DMS79 (cell line): ENCODE results near the gene LHX1.

ENCODE experiments used
- DNase-seq: peaks from one replicate; lab custom pipeline; 2025; lab: John Stamatoyannopoulos, UW

LHX1 gene

DNA sequence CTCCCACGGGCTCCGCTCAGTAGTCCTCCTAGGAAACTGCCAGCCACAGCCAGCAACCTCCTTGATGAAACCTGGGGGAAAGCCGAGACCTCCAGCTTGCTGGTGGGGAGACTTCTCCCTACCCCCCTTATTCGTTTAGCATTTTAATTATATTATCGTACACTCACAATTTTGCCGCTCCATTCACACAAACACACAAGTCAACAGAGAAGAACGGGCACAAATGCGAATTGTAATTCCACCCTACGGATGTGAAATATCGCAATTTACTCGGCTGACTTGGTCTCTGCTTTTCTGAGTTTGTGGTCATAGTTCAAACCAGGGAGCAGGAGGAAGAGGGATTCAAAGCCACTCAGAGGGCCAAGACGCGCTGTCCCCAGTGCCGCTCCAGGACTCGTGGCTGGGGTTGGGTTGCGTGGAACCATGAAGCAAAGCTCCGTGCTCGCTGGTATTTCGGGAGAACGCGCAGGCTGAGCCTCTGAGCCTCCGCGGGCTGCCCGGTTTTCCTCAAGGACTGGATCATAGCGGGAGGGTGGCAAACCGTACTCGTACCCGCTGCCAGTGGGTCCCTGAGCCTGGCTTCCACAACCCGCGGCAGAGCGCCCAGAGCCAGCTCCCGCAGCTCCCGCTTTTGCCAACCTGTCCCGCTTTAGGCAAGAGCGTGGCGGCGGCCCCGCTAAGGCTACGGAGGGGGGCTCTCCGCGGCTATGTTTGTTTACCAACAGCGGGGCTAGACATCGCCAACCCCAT lies 2.0 kb downstream of the LHX1 start:
- no peak for DNase-seq

DNA sequence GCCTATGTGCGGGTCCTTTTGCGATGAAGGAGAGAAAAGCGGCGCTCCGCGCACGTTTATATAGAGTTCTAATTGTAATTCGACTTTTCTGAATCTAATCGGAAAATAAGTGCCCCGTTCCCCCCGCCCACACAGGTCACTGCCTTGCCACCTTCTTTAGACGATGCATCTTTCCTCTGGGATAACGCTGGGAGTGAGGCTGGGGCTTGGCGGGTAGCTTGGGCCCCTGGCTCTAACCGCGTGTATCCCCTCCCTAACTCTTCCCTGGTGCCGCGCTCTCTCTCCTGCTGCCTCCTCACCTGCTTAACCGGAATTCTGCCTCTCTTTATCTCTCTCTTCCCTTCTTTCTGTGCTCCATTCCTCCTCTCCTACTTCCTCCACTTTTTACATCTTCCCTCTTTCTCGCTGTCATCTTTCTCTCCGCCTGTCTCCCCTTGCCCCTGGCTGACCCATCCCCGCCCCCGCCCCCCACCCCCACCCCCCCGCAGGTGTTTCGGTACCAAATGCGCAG lies 2.6 kb downstream of the LHX1 start:
- DNase-seq, result no peak

GRCh38 chr17:36940313-36941264 lies 3.3 kb downstream of the LHX1 start:
- DNase-seq, result no peak

DNA sequence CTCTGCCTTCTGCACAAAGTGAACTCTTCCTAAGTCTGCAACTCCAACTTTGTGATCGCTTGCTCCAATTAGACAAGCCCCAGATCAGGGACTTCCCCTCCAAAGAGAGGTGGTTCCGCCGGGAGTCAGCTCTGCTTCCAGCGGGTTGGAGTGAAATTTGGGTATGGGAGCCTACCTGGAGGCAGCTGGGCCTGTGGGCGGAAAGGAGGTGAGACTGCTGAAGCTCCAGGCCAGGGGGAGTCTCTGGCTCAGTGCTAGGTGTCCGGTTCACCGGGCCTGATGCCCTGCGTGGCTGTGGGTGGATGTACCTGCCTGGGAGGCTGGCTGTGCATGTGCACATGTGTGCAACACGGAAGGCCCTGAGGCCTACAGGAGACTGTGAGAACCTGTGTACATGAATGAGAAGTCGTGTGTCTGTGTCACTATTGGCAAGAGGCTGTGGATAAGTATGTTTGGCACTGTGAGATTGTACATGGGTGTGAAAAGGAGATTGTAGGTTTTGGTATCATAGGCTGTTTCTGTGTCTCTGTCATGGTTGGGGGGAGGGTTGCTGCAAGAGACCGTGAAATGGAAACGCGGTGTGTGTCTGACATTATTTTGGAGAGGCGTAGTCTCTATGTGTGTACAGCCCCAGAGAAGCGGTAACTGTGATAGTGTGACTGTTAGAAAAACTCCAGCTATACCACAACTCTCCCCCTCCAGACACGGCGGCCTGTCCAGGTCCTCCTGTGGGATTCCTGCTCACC lies 4.2 kb downstream of the LHX1 start:
- no peak for DNase-seq

DNA sequence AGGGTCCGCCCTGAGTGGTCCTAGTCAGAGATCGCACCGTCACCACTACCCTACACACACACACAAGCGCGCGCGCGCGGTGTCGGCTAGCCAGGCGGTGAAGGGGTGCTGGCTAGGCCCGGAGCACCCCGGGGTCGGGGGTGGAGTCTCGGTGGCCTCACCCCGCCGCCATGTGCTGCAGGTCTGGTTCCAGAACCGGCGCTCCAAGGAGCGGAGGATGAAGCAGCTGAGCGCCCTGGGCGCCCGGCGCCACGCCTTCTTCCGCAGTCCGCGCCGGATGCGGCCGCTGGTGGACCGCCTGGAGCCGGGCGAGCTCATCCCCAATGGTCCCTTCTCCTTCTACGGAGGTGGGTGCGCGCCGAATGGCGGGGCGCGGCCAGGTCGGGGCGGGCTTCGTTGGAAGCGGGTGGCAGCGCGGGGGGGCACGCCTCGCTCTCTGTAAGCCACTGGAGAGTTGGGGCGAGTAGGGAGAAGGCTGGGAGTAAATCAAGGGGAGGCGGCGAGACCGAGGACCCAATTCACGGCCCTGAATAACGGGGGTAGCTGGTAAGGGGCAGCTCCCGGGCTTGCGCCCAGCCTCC lies 4.8 kb downstream of the LHX1 start:
- DNase-seq, result no peak

DNA sequence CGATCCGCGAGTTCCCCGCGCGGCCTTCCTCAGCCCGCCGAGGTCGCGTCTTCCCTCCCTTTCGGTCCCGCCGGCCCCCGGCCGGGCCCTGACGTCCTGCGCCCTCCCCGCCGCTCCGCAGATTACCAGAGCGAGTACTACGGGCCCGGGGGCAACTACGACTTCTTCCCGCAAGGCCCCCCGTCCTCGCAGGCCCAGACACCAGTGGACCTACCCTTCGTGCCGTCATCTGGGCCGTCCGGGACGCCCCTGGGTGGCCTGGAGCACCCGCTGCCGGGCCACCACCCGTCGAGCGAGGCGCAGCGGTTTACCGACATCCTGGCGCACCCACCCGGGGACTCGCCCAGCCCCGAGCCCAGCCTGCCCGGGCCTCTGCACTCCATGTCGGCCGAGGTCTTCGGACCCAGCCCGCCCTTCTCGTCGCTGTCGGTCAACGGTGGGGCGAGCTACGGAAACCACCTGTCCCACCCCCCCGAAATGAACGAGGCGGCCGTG lies 5.4 kb downstream of the LHX1 start:
- DNase-seq, result no peak

- DNase-seq, result no peak
These were observed 6.2 kb downstream of the LHX1 start for GRCh38 chr17:36943250-36944191.

DNA sequence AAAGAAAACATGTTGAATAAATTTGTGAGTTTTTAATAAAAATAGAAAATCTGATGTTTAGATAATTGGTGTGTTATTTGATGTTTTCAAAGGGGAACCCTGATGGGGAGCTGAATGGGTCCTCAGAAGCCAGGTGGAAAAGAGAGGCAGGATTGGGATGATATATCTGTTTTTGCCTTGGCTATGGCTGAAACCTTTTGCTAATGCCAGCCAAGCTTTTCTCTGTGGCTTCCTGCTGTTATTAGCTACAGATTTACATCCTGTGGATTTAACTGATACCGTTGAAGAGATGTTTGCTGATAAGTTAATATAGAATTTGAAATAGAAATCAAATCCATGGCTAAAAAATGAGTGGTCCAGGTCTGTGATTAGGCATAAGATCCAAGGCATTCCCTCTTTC lies 7.3 kb downstream of the LHX1 start:
- DNase-seq, result no peak

DNA sequence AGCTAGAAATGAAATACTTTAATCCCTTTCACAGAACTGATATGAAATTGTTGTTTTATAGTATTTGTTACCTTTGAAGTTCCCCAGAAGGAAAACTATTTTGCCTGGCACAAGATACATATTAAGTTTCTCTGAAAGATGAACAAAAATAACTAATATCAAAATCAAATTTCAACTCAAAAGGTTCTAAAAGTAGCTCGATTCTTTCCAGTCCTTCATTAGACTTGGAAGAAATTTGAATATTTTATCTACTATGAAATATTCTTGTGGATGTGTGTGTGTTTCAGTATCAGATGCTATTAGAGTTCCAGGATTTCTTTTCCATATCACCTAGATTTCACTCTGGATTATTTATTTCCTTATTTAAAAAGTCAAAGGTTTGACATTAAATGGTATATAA lies 7.9 kb downstream of the LHX1 start:
- no peak for DNase-seq

GRCh38 chr17:36945959-36946725 lies 8.9 kb downstream of the LHX1 start:
- no peak for DNase-seq

DNA sequence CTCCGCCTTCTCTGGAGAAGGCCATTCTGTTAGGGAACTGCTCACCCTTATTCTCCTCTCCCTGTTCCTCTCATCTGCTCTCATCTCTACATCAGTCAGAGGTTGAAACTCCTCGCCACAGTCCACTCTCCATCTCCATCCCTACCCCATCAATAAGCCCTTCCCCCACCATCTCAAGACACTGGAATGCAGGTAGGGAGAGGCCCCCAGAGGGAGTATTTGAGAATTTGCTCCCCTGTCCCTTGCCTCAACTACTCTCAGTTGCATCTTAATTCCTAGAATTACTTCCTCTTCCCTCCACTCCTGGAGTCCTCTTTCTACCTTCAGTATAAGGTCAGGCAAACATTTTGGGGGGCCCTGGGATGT lies 9.4 kb downstream of the LHX1 start:
- DNase-seq, result no peak

GRCh38 chr17:36947922-36948716 lies 10.8 kb downstream of the LHX1 start:
- no peak for DNase-seq

DNA sequence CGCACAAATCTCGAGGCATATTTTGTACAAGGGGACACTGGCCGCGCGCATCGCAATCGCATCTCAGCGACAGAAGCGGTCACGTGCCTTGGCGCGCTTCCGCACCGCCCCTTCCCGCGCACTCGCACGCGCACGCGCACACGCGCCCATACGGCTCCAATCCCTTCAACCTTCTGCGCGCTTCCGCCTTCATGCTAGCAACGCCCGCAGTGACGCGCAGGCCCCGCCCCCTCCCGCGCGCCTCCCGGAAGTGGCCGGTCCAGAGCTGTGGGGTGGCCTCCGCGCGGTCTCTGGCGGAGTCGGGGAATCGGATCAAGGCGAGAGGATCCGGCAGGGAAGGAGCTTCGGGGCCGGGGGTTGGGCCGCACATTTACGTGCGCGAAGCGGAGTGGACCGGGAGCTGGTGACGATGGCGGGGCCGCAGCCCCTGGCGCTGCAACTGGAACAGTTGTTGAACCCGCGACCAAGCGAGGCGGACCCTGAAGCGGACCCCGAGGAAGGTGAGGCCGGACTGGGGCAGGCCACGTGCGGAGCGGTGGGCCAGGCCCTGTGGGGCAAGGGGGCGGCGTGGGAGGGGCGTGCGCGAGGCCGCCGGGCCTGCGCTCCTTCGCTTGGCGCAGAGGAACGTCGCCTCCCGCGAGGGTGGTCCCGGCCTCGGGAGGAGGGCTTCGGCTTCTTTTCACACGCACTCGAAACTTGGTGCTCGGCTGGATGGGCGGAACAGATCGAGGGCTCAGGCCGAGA lies 11.6 kb downstream of the LHX1 start, which contains the start of gene AATF:
Gene AATF, plus strand, starts transcription at position 238 of the 744 bp plus-strand sequence. Its CDS starts 172 bp downstream, at position 410.
- DNase-seq, result peak; percentile 86

GRCh38 chr17:36949461-36949927 lies 12.2 kb downstream of the LHX1 start:
- DNase-seq, result no peak

DNA sequence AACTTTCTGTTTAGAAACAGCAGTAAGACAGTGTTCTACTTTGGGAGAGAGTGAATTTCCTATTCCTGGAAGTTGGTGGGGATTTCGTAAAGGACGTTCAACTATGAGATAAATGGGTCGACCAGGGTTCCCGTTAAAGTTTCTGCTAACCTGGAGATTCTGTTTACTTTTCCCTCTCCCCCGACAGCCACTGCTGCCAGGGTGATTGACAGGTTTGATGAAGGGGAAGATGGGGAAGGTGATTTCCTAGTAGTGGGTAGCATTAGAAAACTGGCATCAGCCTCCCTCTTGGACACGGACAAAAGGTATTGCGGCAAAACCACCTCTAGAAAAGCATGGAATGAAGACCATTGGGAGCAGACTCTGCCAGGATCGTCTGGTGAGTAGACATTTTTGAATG lies 12.8 kb downstream of the LHX1 start:
- DNase-seq, result no peak

DNA sequence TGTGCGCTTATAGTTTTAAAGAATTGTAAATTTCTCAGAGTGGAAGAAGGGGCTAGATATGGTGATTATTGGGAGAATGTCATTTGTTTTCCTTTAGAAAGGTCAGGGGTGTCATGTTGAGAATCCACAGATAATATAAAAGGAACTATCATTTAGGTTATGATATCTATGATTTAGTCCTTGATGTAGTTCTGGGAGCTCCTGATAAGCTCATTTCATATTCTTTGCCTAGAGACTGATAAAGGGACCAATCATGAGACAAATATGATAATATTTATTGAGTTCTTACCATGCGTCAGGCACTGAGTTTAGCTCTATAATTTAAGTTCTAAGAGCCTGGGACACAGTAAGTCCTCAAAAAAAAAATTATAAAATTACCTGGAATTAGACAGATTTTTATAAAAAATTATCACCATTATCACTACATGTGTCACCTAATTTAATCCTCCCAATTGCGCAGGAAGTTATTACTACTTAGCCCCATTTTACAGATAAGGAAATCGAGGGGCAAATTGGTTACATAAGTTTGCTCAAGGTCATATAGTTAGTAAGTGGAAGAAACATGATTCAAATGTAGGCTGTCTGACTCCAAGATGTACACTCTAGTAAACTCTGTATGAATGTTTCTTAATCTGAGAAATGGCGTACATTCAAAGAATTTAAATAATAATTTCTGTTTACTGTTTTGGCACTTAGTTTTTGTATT lies 14.0 kb downstream of the LHX1 start:
- DNase-seq, result no peak

- DNase-seq, result no peak
These were observed 34.2 kb downstream of the LHX1 start for GRCh38 chr17:36971508-36971907.
